ENCODE data around the gene OR6M1. TPM values are rescaled to one million over a fixed set of nuclear protein-coding genes. Genes with fewer than 3 reads are reported as not detected.

OR6M1 gene
- polyA plus RNA-seq, 2 of the 4 experiments (the other 2 are of a cell fraction) = not detected

GRCh38 chr11:123801765-123802164, 4.4 kb downstream of the OR6M1 start:
- TF ChIP-seq GATA3 (IDR thresholded peaks at IDR 0.05; ENCODE audit: borderline replicate concordance) (no peak), KDM1A (IDR thresholded peaks at IDR 0.05; ENCODE audit: low read depth) (no peak), CEBPB (IDR thresholded peaks at IDR 0.05) (no peak), NPAS2 (CRISPR knock-in tag; IDR thresholded peaks at IDR 0.05; ENCODE audit: borderline replicate concordance) (no peak), JUN (IDR thresholded peaks at IDR 0.05) (no peak), MAFK (IDR thresholded peaks at IDR 0.05; ENCODE audit: partially characterized antibody) (no peak), CBX8 (IDR thresholded peaks at IDR 0.05) (no peak), ZNF302 (CRISPR knock-in tag; IDR thresholded peaks at IDR 0.05) (no peak)
- CTCF ChIA-PET = no interaction called here

GRCh38 chr11:123800036-123800435, 6.1 kb downstream of the OR6M1 start:
- CTCF ChIA-PET = no interaction called here
- DNase-seq (ENCODE audit: low read depth in 1 of 2, low spot score in 1 of 2) (no peak), ATAC-seq (no peak), FAIRE-seq (no peak)
- POLR2A ChIA-PET = no interaction called here
- no peaks in the 10 kb centered on the region for H3K9me3 ChIP-seq
- no peaks in the 10 kb centered on the region for H3K4me1 ChIP-seq
- no peak overlapping the region for H3K27ac ChIP-seq
- H3K4me3 ChIP-seq = no peak overlapping the region
- no peak overlapping the region for H3K4me2 ChIP-seq
- TF ChIP-seq EHMT2 (IDR thresholded peaks at IDR 0.05; ENCODE audit: low read depth) (no peak), BHLHE40 (IDR thresholded peaks at IDR 0.05; ENCODE audit: low read depth, low read length) (no peak), ZNF302 (CRISPR knock-in tag; IDR thresholded peaks at IDR 0.05) (no peak), FOSL2 (IDR thresholded peaks at IDR 0.05) (no peak), FOSL2 (CRISPR knock-in tag; IDR thresholded peaks at IDR 0.05) (no peak), CBX2 (IDR thresholded peaks at IDR 0.05; ENCODE audit: borderline replicate concordance, low read depth) (no peak), ZC3H11A (IDR thresholded peaks at IDR 0.05) (no peak), TP53 (CRISPR knock-in tag; IDR thresholded peaks at IDR 0.05) (no peak), MAFK (IDR thresholded peaks at IDR 0.05; ENCODE audit: partially characterized antibody) (no peak)
- TF ChIP-seq, protein P1, sequence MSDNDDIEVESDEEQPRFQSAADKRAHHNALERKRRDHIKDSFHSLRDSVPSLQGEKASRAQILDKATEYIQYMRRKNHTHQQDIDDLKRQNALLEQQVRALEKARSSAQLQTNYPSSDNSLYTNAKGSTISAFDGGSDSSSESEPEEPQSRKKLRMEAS (IDR thresholded peaks at IDR 0.05) = no peak
- TF ChIP-seq, protein P2, sequence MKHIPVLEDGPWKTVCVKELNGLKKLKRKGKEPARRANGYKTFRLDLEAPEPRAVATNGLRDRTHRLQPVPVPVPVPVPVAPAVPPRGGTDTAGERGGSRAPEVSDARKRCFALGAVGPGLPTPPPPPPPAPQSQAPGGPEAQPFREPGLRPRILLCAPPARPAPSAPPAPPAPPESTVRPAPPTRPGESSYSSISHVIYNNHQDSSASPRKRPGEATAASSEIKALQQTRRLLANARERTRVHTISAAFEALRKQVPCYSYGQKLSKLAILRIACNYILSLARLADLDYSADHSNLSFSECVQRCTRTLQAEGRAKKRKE (CRISPR knock-in tag; IDR thresholded peaks at IDR 0.05; ENCODE audit: low read depth) = no peak
- 16% methylated on average over 3 of the region's 3 CpGs for WGBS (ENCODE audit: missing lambda C conversion rate)

More at GRCh38 chr11:123801765-123802164, 4.4 kb downstream of the OR6M1 start:
- Histone ChIP-seq H3K4me1 (no peaks in the 10 kb centered on the region), H3K4me3 (no peak overlapping the region), H3K4me2 (no peak overlapping the region), H3K27ac (no peak overlapping the region), H3K9me3 (no peaks in the 10 kb centered on the region)
- ATAC-seq (no peak), FAIRE-seq (no peak), DNase-seq (ENCODE audit: low read depth in 1 of 2, low spot score in 1 of 2) (no peak)
- POLR2A ChIA-PET = no interaction called here
- 0% methylated on average over 1 of the region's 1 CpG for WGBS (ENCODE audit: missing lambda C conversion rate)

GRCh38 chr11:123799438-123799837, 6.7 kb downstream of the OR6M1 start:
- H3K9me3 ChIP-seq = no peaks in the 10 kb centered on the region
- ChIA-PET CTCF (no interaction called here), POLR2A (no interaction called here)
- H3K4me3 ChIP-seq = no peak overlapping the region
- TF ChIP-seq RAD21 (conservative IDR thresholded peaks at IDR 0.05 in 1 of 2, IDR thresholded peaks at IDR 0.05 in 1 of 2) (no peak), SMC3 (IDR thresholded peaks at IDR 0.05) (no peak)
- no peak for DNase-seq (ENCODE audit: low read depth in 1 of 2, low spot score in 1 of 2)
- H3K4me2 ChIP-seq = no peak overlapping the region
- no peak overlapping the region for H3K27ac ChIP-seq
- 21% methylated on average over 4 of the region's 4 CpGs for WGBS (ENCODE audit: missing lambda C conversion rate)
- H3K4me1 ChIP-seq = no peaks in the 10 kb centered on the region
- ATAC-seq = no peak
- FAIRE-seq = no peak

DNA sequence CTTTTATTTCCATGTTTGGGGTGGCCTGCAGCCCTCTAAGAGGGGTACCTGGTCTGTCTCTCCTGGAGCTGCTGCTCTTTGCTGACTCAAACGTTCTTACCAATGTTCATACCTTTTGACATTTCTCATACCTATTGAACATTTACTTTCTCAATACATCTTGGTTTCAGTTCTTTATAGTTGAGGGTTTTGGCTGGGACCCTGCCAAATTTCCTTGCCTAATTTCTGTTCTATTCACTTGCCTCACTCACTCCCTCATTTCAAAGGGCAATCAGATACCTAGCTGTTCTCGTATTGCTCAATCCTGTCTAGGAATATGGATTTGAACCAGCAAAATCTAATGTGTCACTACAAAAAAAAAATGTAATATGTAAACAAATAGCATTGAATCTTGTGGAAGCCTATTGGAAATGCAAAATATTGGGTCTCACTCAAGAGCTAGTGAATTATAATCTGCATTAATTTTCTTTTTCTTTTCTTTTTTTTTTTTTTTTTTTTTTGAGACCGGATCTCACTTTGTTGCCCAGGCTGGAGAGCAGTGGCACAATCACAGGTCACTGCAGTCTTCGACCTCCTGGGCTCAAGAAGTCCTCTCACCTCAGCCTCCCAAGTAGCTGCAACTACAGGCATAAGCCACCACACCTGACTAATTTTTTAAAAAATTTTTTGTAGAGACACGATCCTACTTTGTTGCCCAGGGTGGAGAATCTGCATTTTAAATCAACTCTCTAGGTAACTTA, 7.5 kb downstream of the OR6M1 start:
- Histone ChIP-seq H3K27ac (no peak overlapping the region), H3K4me1 (no peaks in the 10 kb centered on the region), H3K4me3 (no peak overlapping the region), H3K9me3 (no peaks in the 10 kb centered on the region), H3K4me2 (no peak overlapping the region)
- FAIRE-seq (no peak), DNase-seq (ENCODE audit: low read depth in 1 of 2, low spot score in 1 of 2) (no peak), ATAC-seq (no peak)
- ChIA-PET CTCF (interaction anchor here (0.6 kb wide), 1 partner anchor 9 kb away, joined by 3 read pairs; no protein-coding TSS in a partner anchor), POLR2A (no interaction called here)
- TF ChIP-seq FOXS1 (CRISPR knock-in tag; IDR thresholded peaks at IDR 0.05) = no peak
- no peak for TF ChIP-seq NR3C1 (IDR thresholded peaks at IDR 0.05)
- no peak for TF ChIP-seq E2F6 (IDR thresholded peaks at IDR 0.05; ENCODE audit: borderline replicate concordance, low read depth)
- no peak for TF ChIP-seq RFX5 (IDR thresholded peaks at IDR 0.05)
- no peak for TF ChIP-seq EHF (CRISPR knock-in tag; IDR thresholded peaks at IDR 0.05)
- TF ChIP-seq CEBPB (IDR thresholded peaks at IDR 0.05) = no peak
- TF ChIP-seq, protein P3, sequence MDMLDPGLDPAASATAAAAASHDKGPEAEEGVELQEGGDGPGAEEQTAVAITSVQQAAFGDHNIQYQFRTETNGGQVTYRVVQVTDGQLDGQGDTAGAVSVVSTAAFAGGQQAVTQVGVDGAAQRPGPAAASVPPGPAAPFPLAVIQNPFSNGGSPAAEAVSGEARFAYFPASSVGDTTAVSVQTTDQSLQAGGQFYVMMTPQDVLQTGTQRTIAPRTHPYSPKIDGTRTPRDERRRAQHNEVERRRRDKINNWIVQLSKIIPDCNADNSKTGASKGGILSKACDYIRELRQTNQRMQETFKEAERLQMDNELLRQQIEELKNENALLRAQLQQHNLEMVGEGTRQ (IDR thresholded peaks at IDR 0.05) = no peak
- WGBS (ENCODE audit: missing lambda C conversion rate) = 18% methylated on average over 5 of the region's 5 CpGs

Data from A549 (cell line).